K562 (cell line): ENCODE results near the gene SOCS3. TPM values are rescaled to one million over a fixed set of nuclear protein-coding genes. Genes with fewer than 3 reads are reported as not detected.

Source experiments
- ARID1B ChIP-seq: fragments of 450-650 bp; IDR thresholded peaks from 2 replicates; pipeline ENCODE4 v1.6.1; 2016; ENCODE audit warnings: antibody characterized with exemption, mild to moderate bottlenecking, inconsistent platforms
- C11orf30 ChIP-seq: fragments of 450-650 bp; IDR thresholded peaks from 2 replicates; pipeline ENCODE4 v1.6.1; 2016; ENCODE audit warnings: low read depth, mild to moderate bottlenecking
- CBFA2T2 ChIP-seq: fragments of 450-650 bp; conservative IDR thresholded peaks from 2 replicates; pipeline ENCODE4 v1.6.1; 2017; ENCODE audit warnings: mild to moderate bottlenecking
- CTBP1 ChIP-seq: fragments of 450-650 bp; IDR thresholded peaks from 2 replicates; pipeline ENCODE4 v1.6.1; 2016; ENCODE audit warnings: borderline replicate concordance
- DPF2 ChIP-seq: fragments of 450-650 bp; IDR thresholded peaks from 2 replicates; pipeline ENCODE4 v1.6.1; 2016
- EGR1 ChIP-seq: fragments of 450-650 bp; conservative IDR thresholded peaks from 2 replicates; pipeline ENCODE4 v1.6.1; 2017; ENCODE audit warnings: mild to moderate bottlenecking
- EP300 ChIP-seq: IDR thresholded peaks from 2 replicates; pipeline ENCODE4 v1.6.1; 2012; ENCODE audit warnings: low read length, improper control_type of control experiment
- KDM1A ChIP-seq, 2 experiments: fragments of 450-650 bp; IDR thresholded peaks; 2 replicates each; pipeline ENCODE4 v1.6.1; 2016; ENCODE audit warnings: mild to moderate bottlenecking in 2 of 2
- MAFF ChIP-seq: IDR thresholded peaks from 2 replicates; pipeline ENCODE4 v1.6.1; 2012; ENCODE audit warnings: low read length, improper control_type of control experiment
- NFE2 ChIP-seq: IDR thresholded peaks from 2 replicates; pipeline ENCODE4 v1.6.1; 2014; ENCODE audit warnings: antibody characterized with exemption, low read depth
- NFIX ChIP-seq: fragments of 250-450 bp; sonication (Bioruptor Pico); IDR thresholded peaks from 2 replicates; pipeline ENCODE4 v1.4.0; 2020; ENCODE audit warnings: low read depth, mild to moderate bottlenecking, moderate library complexity
- RCOR1 ChIP-seq, 2 experiments: IDR thresholded peaks; 2 replicates each; pipeline ENCODE4 v1.6.1; 2012; ENCODE audit warnings: low read depth in 2 of 2, low read length in 2 of 2, borderline replicate concordance in 1 of 2, improper control_type of control experiment in 1 of 2
- SMARCA4 ChIP-seq: fragments of 450-650 bp; IDR thresholded peaks from 2 replicates; pipeline ENCODE4 v1.6.1; 2016
- TAL1 ChIP-seq: fragments of 450-650 bp; IDR thresholded peaks from 2 replicates; pipeline ENCODE4 v1.6.1; 2016; ENCODE audit warnings: mild to moderate bottlenecking
- TCF3 ChIP-seq: sonication (generic); formaldehyde crosslinking; IDR thresholded peaks from 2 replicates; pipeline ENCODE4 v1.4.0; 2020; ENCODE audit warnings: mild to moderate bottlenecking, missing genetic modification reagents
- polyA plus RNA-seq, 8 experiments: library from polyadenylated mRNA; depleted of rRNA in 4 of 8; stranded (reverse) in 5 of 8; unstranded in 3 of 8; fragments of >200 nt; fragmentation: Nextera tagmentation in 2 of 8; fragmentation: Illumina TruSeq in 1 of 8; extraction: Ambion mirVana in 2 of 8; extraction: Trizol in 1 of 8; gene quantifications; 2 replicates each; pipeline versions ENCODE4 v1.2.1 to v1.2.3, GENCODE V29; 2011 to 2014; ENCODE audit warnings: inconsistent platforms in 1 of 8, missing spikeins in 1 of 8
- total RNA-seq, 7 experiments: library from RNA; depleted of rRNA in 6 of 7; stranded (reverse); fragments of >200 nt in 6 of 7; fragmentation: Illumina TruSeq in 2 of 7; extraction: Trizol in 2 of 7; gene quantifications; 2 replicates each; pipeline versions ENCODE4 v1.2.1 to v1.2.3, GENCODE V29; 2011 to 2021; ENCODE audit warnings: low replicate concordance in 1 of 7
- TF ChIP-seq, protein P1 (sequence below): fragments of 200-800 bp; sonication (Bioruptor generic); IDR thresholded peaks from 2 replicates; pipeline ENCODE4 v1.6.1; 2017; ENCODE audit warnings: missing genetic modification characterization, missing compliant biosample characterization
- TF ChIP-seq, protein P2 (sequence below): fragments of 450-650 bp; IDR thresholded peaks from 2 replicates; pipeline ENCODE4 v1.6.1; 2016
- TF ChIP-seq, protein P3 (sequence below): sonication (generic); formaldehyde crosslinking; IDR thresholded peaks from 2 replicates; pipeline ENCODE4 v1.8.1; 2022; ENCODE audit warnings: missing genetic modification reagents

SOCS3 gene
- total and polyA plus RNA-seq, 9 of the 15 experiments (the other 6 are each of a cell fraction or from before 2014, with no cell fraction given), result 0.56 to 38.9 (median 13.7) TPM

DNA sequence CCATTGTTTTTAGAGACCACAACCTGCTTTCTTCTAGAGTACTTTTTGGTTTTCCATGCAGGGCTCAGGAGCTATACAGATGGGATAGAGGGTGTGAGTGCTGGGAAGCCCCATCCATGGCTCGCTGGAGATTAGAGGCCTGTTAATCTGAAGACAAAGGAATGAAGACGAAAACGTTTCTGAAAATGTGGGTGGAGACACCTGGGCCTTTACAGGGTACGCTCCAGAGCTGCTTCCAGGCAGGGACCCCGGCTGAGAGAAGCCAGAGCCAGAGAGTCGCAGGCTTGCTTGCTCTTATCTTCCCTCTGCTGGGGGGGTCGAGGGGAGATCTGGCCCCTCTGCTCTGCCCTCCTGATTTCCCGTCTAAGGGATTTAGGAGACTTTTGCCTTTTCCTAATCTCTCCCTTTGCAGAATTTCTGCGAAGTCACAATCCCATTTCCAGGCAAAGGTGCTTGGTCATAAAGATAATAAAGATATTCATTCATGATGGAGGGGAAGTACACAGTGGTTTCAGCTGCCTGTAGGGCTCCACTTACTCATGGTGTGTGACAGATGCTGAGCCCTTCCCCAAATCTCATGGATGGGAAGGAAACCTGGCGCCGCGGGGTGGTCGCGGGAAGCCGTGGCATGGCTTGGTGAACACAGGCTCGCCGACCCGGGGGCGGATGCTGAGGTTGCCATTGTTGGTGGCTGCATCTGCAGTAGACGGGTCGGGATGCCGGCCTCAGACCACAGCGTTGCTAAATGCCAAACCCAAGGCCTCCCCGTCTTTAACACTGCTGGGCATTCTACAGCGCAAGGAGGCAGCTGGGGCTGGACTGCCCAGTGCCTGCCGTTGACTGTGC, 4.8 kb upstream of the SOCS3 start (continued):
- peak; percentile 81 for TF ChIP-seq NFE2
- TF ChIP-seq DPF2, result peak; percentile 68
- peak; percentile 35 for TF ChIP-seq TAL1
- TF ChIP-seq MAFF, result peak; percentile 65; the same call in 1 of the 2 replicates
- peak in 1 of 2 experiments; percentile 81; a peak in 2 of 4 replicates for TF ChIP-seq RCOR1 (IDR thresholded peaks at IDR 0.05; ENCODE audit: borderline replicate concordance in 1 of 2, low read depth in 2 of 2, low read length in 2 of 2)
- TF ChIP-seq, protein P1, sequence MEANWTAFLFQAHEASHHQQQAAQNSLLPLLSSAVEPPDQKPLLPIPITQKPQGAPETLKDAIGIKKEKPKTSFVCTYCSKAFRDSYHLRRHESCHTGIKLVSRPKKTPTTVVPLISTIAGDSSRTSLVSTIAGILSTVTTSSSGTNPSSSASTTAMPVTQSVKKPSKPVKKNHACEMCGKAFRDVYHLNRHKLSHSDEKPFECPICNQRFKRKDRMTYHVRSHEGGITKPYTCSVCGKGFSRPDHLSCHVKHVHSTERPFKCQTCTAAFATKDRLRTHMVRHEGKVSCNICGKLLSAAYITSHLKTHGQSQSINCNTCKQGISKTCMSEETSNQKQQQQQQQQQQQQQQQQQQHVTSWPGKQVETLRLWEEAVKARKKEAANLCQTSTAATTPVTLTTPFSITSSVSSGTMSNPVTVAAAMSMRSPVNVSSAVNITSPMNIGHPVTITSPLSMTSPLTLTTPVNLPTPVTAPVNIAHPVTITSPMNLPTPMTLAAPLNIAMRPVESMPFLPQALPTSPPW (CRISPR knock-in tag), result peak; percentile 36; the same call in 1 of the 2 replicates
- TF ChIP-seq SMARCA4, result 0 out of 2 replicates have a peak, but pooled peaks have one; percentile 45
- no peak for TF ChIP-seq NFIX (CRISPR knock-in tag)
- peak; percentile 62; the same call in 1 of the 2 replicates for TF ChIP-seq CTBP1
- TF ChIP-seq, protein P2, sequence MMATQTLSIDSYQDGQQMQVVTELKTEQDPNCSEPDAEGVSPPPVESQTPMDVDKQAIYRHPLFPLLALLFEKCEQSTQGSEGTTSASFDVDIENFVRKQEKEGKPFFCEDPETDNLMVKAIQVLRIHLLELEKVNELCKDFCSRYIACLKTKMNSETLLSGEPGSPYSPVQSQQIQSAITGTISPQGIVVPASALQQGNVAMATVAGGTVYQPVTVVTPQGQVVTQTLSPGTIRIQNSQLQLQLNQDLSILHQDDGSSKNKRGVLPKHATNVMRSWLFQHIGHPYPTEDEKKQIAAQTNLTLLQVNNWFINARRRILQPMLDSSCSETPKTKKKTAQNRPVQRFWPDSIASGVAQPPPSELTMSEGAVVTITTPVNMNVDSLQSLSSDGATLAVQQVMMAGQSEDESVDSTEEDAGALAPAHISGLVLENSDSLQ, result 0 out of 2 replicates have a peak, but pooled peaks have one; percentile 38
- peak; percentile 75 for TF ChIP-seq ARID1B
- peak; percentile 29; the same call in 1 of the 2 replicates for TF ChIP-seq CBFA2T2
- TF ChIP-seq, protein P3, sequence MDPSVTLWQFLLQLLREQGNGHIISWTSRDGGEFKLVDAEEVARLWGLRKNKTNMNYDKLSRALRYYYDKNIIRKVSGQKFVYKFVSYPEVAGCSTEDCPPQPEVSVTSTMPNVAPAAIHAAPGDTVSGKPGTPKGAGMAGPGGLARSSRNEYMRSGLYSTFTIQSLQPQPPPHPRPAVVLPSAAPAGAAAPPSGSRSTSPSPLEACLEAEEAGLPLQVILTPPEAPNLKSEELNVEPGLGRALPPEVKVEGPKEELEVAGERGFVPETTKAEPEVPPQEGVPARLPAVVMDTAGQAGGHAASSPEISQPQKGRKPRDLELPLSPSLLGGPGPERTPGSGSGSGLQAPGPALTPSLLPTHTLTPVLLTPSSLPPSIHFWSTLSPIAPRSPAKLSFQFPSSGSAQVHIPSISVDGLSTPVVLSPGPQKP (CRISPR knock-in tag), result no peak
- TF ChIP-seq EGR1, result no peak
- TF ChIP-seq C11orf30, result peak; percentile 76
- peak; percentile 37 to 56; a peak in 2 of 4 replicates for TF ChIP-seq KDM1A (IDR thresholded peaks at IDR 0.05)
- TF ChIP-seq EP300, result peak; percentile 23; the same call in 1 of the 2 replicates
- TF ChIP-seq TCF3 (CRISPR knock-in tag), result peak; percentile 58
